Ishikawa (cell line): ENCODE data around the gene ZNF423.

Experiments used
- CEBPB ChIP-seq: IDR thresholded peaks from 2 replicates; pipeline ENCODE4 v1.6.1; 2012
- CREB1 ChIP-seq: IDR thresholded peaks from 2 replicates; pipeline ENCODE4 v1.6.1; 2012; ENCODE audit warnings: low read depth
- TAF1 ChIP-seq: IDR thresholded peaks from 2 replicates; pipeline ENCODE4 v1.6.1; 2012; ENCODE audit warnings: low read depth, mild to moderate bottlenecking
- TEAD4 ChIP-seq: IDR thresholded peaks from 2 replicates; pipeline ENCODE4 v1.6.1; 2012
- TF ChIP-seq, protein P1 (sequence below): IDR thresholded peaks from 2 replicates; pipeline ENCODE4 v1.6.1; 2012

GRCh38 chr16:49468611-49469310 lies 387.2 kb downstream of the ZNF423 start:
- TF ChIP-seq TAF1 = no peak
- no peak for TF ChIP-seq CEBPB
- TF ChIP-seq, protein P1, sequence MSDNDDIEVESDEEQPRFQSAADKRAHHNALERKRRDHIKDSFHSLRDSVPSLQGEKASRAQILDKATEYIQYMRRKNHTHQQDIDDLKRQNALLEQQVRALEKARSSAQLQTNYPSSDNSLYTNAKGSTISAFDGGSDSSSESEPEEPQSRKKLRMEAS = no peak
- TF ChIP-seq CREB1 = no peak
- TF ChIP-seq TEAD4 = no peak
